GM18519 (cell line): Measurements from ENCODE around the gene IL1A.

Source experiments
- ATAC-seq: cut with Tn5 transposase; IDR thresholded peaks from one replicate; pipeline ENCODE4 v1.9.1; 2021; ENCODE audit warnings: mild to moderate bottlenecking, moderate library complexity; ENCODE audit not compliant: unreplicated experiment, low FRiP score

The IL1A gene

GRCh38 chr2:112728378-112729175 is 55.7 kb downstream of the IL1A start:
- ATAC-seq = no peak

GRCh38 chr2:112728029-112728362 is 56.3 kb downstream of the IL1A start:
- no peak for ATAC-seq

GRCh38 chr2:112727276-112728028 is 56.8 kb downstream of the IL1A start:
- no peak for ATAC-seq

- no peak for ATAC-seq
Measured at GRCh38 chr2:112726487-112727190, 57.7 kb downstream of the IL1A start.

GRCh38 chr2:112725545-112726457 is 58.5 kb downstream of the IL1A start:
- no peak for ATAC-seq

GRCh38 chr2:112724591-112725525 is 59.4 kb downstream of the IL1A start:
- ATAC-seq = no peak

GRCh38 chr2:112723995-112724394 is 60.3 kb downstream of the IL1A start:
- ATAC-seq = no peak
